Activated CD4-positive, CD25-positive, alpha-beta regulatory T cell (primary cell): ENCODE data around the gene OOSP2.
"Not testable (repeated sequence)": the region's sequence is repeated elsewhere in the genome, so short reads cannot be mapped to it uniquely, and the experiment has no call there.

ENCODE experiments used
- DNase-seq, 4 experiments: peaks; one replicate each; lab custom pipeline; 2025; lab: John Stamatoyannopoulos, UW

The OOSP2 gene, protein sequence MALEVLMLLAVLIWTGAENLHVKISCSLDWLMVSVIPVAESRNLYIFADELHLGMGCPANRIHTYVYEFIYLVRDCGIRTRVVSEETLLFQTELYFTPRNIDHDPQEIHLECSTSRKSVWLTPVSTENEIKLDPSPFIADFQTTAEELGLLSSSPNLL

DNA sequence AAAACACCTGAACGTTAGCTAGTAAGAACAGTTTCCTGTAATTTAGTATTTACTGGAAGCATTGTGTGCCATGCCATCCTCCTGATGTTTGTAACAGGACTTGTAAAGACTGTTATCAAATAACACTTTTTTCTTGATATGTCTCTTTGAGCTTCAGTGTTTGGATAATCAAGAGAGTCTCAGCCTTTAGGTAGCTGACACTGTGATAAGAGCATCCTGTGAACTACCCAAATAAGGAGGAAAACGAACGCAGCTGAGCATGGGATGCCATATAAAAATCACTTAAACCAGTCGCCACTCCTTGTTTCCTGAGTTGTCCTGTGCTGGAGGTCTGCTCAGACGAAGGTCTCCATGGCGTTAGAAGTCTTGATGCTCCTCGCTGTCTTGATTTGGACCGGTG lies at the start of gene OOSP2:
OOSP2 (plus strand) TSS at position 301 of the 400 bp plus-strand sequence; CDS start at position 352, 51 bp downstream.
- DNase-seq: no peak

DNA sequence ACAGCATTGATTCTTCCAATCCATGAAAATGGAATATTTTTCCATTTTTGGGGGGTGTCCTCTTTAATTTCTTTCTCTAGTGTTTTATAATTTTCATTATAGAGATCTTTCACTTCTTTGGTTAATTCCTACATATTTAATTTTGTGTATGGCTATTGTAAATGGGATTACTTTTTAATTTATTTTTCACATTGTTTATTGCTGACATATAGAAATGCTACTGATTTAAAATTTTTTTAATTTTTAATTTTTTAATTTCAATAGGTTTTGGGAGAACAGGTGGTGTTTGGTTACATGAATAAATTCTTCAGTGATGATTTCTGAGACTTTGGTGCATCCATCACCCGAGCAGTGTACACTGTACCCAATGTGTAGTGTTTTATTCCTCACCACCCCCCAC lies 49.8 kb upstream of the OOSP2 start:
- DNase-seq: no peak

DNA sequence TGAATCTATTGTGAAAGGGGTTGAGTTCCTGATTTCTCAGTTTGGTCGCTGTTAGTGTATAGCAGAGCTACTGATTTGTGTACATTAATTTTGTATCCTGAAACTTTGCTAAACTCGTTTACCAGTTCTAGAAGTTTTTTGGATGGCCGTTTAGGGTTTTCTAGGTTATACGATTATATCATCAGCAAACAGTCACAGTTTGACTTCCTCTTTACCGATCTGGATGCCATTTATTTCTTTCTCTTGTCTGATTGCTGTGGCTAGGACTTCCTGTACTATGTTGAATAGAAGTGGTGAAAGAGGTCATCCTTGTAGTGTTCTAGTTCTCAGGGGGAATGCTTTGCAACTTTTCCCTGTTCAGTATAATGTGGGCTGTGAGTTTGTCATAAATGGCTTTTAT lies 47.8 kb upstream of the OOSP2 start:
- no peak for DNase-seq

DNA sequence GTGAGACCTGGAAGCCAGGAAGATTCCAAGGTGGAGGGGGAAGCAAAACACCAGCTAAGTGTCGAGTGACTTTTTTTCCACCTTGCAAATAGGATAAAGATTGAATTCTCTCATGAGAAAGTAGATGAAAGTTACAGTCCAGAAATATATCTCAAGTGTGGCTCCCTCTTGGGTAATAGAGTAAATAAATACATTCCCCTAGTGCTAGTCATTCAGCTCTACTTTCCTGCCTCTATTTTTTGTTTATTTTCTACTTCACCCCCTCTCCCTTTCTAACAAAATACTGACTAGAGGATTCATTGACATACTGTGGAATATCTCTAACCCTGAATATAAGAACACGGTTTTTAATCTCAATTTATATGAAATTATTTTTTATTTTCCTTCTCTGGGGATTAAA lies 42.4 kb upstream of the OOSP2 start:
- no peak for DNase-seq

DNA sequence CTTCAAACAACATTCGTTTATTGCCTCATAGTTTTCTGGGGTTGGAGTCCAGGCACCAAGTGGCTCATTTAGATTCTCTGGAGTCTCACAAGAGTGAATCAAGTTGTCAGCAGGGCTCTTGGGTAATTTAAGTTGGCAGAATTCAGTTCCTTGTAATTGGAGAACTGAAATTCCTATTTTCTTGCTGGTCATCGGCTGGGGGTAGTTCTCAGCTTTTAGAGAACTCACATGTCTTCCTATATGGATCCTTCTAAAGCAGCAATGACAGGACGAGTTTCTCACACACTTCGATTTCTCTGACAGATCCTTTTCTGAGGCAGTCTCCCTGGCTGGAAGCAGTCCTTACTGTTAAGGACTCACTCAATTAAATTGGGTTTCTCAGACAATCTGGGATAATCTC lies 40.5 kb upstream of the OOSP2 start:
- DNase-seq: no peak

DNA sequence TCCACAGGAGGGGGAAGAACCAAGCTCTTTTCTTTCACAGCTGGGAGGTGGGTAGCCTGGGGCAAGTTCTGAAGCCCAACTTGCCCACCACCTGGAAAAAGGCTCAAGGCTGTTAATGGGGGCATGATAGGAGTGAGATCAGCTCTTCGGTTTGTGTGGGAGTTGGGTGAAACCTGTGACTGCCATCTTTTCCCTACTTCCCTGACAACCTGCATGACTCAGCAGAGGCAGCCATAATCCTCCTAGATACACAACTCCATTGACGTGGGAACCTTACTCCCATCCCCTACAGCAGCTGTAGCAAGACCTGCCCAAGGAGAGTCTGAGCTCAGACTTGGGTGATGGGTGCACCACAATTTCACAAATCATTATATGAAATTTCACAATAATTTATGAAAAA lies 36.5 kb upstream of the OOSP2 start:
- no peak for DNase-seq

DNA sequence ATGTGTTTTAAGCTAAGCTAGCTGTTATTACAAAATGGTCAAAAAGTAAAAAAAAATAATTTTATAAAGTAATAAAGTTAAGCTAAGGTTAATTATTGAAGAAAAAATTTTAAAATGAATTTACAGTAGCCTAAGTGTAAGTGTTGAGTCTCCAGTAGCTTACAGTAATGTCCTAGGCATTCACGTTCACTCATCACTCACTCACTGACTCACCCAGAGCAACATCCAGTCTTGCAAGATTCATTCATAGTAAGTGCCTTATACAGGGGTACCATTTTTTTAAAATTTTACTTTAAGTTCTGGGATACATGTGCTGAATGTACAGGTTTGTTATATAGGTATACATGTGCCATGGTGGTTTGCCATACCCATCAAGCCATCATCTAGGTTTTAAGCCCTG lies 34.8 kb upstream of the OOSP2 start:
- no peak for DNase-seq

DNA sequence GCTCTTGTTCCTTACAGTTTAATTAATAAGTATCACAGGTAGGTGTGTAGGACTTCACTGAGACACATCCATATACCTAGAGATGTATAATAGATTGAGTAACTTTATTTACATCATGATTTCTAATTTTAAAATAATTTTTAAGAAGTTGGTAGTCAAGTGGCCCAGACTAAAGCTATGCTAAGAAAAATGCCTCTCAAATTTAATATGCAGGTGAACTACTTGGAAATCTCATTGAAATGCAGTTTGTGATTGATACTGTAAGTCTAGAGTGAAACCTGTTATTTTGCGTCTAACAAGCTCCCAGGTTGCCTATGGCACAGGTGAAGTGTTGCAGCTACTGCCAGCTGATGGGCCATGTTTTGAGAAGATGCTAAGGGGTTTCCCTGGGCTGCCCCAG lies 23.3 kb upstream of the OOSP2 start, which contains the start of gene OOSP4B:
OOSP4B (plus strand) TSS at position 301 of the 400 bp plus-strand sequence.
- no peak for DNase-seq

DNA sequence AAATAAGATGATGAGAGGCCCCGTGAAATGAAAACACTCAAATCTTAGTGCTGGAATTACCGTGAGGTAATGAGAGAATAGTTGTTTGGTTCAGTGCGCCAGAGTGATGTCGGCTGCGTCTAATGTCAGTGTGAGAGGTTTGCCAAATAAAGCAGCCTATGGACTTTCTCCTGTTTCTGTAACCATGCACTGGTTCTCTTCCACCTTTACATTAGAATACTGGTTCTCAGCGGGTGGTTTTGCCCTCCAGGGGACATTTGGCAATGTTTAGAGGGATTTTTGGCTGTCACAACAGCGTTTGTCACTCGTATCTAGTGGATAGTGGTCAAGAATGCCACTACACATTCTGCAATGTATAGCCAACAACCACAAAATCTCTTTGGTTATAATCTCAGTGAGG lies 22.2 kb upstream of the OOSP2 start:
- DNase-seq: no peak

DNA sequence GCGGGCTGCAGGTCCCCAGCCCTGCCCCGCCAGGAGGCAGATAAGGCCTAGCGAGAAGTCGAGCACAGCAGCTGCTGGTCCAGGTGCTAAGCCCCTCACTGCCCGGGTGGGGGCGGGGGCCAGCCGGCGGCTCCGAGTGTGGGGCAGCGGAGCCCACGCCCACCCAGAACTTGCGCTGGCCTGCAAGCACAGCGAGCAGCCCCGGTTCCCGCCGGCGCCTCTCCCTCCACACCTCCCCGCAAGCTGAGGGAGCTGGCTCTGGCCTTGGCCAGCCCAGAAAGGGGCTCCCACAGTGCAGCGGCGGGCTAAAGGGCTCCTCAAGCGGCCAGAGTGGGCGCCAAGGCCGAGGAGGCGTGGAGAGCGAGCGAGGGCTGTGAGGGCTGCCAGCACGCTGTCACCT lies 19.8 kb upstream of the OOSP2 start:
- not testable (repeated sequence) for DNase-seq

DNA sequence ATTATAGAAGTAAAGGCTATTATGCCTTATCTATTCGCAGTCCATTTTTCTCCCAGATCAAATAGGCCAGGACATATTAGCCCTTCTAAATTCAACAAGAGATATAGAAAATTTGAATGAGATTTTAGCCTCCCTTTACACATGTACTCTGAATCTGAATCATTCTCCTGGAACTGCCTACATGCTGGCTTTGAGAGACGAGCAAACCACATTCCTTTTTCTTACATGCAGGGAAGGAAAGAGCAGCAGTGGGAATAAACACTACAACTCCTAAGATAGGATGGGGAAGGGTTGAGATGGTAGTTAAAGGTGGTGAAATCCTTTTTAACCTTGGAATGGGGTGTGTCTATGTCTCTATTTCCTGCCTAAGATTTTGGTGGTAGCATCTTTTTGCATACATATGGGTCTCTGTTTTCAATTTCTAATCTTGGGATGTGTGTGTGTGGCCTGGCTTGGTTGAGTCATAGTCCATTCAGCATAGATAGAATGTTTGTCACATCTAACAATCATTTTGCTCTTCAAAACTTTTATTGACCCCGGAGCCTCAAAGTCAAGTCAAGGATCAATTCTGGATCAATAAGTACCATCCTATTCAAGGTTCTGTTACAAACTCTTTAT lies 11.1 kb upstream of the OOSP2 start:
- no peak for DNase-seq

DNA sequence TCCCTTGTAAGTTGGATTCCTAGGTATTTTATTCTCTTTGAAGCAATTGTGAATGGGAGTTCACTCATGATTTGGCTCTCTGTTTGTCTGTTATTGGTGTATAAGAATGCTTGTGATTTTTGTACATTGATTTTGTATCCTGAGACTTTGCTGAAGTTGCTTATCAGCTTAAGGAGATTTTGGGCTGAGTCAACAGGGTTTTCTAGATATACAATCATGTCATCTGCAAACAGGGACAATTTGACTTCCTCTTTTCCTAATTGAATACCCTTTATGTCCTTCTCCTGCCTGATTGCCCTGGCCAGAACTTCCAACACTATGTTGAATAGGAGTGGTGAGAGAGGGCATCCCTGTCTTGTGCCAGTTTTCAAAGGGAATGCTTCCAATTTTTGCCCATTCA lies 10.2 kb downstream of the OOSP2 start:
- not testable (repeated sequence) for DNase-seq

DNA sequence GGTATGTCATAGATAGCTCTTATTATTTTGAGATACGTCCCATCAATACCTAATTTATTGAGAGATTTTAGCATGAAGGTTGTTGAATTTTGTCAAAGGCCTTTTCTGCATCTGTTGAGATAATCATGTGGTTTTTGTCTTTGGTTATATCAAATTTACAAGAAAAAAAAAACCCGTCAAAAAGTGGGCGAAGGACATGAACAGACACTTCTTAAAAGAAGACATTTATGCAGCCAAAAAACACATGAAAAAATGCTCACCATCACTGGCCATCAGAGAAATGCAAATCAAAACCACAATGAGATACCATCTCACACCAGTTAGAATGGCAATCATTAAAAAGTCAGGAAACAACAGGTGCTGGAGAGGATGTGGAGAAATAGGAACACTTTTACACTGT lies 10.6 kb downstream of the OOSP2 start:
- DNase-seq: not testable (repeated sequence)

DNA sequence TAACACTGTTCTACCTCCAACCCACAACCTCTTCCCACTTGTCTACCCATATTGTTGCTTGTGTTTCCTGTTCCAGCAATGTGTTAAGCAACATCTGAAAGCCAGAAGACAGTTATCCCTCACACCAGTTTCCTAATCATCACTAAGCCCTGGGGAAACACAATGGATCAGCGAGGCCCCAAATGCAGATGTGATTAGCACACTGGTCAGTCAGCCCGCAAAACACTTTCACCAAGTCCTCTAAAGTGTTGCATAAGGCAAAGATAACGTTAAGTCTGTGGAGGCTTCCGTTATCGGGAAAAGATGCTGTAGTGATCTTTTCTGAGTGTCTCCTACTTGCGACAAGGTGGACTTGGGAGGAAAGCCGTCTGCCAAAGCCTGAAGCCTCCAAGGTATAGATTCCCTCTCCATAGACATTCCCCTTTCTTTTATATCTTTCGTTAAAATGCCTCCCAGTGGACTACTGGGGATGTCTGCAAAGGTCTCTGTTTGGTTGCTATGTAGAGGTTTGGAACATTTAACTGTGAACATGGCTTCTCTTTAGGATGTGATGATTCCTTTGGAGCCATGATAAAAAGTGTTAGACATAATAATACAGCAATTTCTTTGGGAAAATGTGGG lies 16.2 kb downstream of the OOSP2 start, which contains the start of gene MS4A3:
MS4A3 (plus strand) TSS at position 317 of the 621 bp plus-strand sequence. CDS start 4,496 bp downstream, outside the sequence.
- no peak for DNase-seq

DNA sequence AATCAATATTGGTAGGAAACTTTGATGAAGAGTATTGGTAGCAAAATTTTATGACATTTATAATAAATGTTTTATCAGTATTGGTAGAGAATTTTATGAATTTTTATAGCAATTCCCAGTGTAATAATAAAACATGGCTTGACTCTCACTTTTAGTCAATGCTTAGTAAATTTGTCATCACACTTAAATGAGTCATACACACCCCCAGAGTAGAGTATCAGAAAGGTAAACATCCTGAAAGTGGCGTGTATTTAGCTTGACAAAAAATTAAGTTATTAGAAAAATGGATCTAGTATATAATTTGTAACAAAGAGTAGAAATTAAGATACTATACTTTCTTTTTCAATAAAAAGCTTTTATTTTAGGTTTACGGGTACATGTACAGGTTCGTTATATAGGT lies 18.8 kb downstream of the OOSP2 start:
- DNase-seq: no peak

DNA sequence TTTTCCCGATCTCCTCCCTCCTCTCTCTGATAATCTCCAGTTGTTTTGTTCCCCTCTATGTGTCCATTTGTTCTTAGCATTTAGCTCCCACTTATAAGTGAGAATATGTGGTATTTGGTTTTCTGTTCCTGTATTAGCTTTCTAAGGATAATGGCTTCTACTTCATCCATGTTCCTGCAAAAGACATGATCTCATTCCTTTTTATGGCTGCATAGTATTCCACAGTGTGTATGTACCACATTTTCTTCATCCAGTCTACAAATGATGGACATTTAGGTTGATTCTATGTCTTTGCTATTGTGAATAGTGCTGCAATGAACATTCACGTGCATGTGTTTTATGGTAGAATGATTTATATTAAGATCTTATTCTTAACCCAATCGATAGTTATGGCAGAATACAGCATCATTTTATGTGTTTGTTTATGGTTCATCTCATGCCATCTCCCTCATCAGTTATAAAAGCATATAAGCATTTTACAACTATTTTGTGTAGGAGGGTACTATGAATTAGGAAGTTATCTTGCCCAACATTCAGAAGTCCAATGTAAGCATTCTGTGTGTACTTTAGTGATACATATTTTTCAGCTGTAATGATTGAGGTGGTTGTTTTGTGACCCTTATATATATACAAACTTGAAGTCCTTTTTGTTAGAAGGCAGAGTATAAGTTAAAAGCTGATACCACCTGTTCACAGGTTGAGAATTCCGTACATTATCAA lies 19.5 kb downstream of the OOSP2 start:
- no peak for DNase-seq

DNA sequence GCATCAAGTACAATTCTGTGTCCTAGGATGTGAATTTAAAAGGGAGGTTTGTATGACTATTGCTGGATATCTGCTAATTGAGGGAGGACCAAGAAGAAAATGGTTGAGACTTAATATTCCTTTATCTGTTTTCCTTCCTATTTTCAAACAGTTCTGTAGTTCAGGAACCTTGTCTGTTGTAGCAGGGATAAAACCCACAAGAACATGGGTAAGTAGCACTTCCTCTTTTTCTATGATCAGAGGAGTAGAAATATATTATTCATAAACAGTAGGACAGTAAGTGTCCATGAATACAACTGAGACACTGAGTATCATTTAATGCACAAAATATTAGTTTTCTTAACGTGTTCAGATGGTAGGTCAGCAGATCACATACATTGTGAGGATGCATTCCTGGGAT lies 23.9 kb downstream of the OOSP2 start:
- DNase-seq: no peak

DNA sequence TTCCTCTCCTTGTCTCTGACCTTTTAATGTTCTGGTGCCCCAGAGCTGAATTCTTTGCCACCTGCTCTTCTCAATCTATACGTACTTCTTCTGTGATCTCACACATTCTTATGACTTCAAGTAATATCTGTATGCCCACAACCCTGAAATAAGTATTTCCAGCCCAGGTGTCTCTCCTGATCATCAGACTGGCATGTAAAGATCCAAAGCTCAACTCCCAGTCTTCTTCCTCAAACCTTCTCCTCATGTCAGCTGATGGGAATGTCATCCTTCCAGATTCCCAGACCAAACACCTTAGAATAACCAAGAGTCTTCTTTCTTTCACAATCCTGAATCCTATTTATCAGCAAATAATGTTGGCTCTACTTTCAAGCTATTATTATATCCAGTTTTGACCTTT lies 25.6 kb downstream of the OOSP2 start:
- no peak for DNase-seq

DNA sequence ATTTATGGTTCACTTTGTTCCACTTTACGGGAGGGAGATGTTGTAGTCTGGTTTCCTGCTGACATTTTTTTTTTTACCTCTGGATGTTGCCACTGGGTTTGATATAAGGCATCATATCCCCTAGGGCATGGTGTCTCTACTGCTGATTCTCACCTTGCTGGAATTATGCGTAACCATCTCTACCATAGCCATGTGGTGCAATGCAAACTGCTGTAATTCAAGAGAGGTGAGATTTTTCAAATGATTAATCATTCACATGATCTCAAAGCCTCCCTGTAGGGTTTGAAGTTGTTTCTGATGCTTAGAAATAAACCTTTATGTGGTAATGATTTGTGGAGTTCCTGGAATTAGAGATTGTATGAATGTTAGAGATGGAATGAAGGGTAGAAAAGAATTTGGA lies 29.2 kb downstream of the OOSP2 start:
- no peak for DNase-seq

DNA sequence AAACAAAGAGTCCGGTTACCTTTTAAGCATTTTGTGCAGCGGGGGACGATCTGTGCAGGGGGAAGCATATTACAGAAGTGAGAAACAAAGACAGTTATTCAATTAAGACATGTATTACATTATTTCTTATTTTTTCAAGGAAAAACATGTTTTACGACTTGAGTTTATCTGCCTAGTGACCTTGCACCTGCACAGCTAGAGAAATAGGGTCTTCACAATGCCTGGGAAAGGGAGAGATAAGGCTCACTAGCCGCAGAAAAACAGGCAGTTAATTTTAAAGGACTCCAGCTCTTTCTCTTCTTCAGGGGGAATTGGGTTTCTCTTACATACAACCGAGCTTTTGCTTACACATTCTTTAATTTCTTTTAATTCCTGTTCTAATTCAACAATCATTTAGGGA lies 31.4 kb downstream of the OOSP2 start:
- DNase-seq: not testable (repeated sequence)

DNA sequence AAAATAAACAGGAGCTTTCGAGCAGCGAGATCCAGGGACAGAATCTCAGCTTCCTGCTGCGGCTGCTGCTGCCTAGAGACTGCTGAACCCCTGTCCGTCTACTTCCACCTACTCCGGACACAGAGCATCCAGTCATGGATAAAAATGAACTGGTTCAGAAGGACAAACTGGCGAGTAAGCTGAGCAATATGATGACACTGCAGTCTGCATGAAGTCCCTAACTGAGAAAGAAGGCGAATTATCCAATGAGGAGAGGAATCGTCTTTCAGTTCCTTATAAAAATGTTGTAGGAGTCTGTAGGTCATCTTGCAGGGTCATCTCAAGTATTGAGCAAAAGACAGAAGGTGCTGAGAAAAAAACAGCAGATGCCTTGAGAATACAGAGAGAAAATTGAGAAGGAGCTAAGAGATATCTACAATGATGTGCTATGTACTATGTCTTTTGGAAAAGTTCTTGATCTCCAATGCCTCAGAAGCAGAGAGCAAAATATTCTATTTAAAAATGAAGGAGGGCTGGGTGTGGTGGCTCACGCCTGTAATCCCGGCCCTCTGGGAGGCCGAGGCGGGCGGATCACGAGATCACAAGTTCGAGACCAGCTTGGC lies 37.1 kb downstream of the OOSP2 start:
- no peak for DNase-seq

DNA sequence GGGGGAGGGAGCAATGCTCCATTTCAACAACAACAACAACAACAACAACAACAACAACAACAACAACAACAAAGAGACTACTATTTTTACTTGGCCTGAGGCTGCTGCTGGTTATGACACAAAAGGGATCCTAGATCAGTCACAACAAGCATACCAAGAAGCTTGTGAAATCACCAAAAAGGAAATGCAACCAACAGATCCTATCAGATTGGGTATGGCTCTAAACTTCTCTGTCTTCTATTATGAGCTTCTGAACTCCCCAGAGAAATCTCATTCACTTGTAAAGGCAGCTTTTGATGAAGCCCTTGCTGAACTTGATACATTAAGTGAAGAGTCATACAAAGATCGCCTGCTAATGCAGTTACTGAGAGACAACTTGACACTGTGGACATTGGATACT lies 37.8 kb downstream of the OOSP2 start:
- no peak for DNase-seq

DNA sequence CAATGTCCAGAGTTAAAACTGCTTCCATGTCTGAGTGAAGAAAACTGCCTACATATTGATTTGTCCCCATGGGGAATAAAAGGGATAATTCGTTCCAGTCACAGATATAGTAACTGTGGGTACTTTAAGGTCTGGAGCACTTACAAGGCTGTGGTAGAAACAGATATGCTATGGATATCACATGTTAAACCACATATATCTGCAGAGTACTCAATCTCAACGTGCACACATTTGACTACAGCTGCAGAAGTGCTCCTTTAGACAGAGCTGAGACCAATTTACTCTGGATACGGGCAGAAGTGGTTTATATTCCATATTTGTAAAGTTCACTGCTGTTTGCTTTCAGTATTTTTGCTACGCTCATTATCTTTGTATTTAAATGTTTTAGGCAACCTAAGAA lies 38.5 kb downstream of the OOSP2 start:
- no peak for DNase-seq
